Measurements from ENCODE around the gene MPO. TPM values are rescaled to one million over a fixed set of nuclear protein-coding genes. Genes with fewer than 3 reads are reported as not detected.

MPO gene
- total and polyA plus RNA-seq, 2 experiments from 2014 or later: not detected

- Histone ChIP-seq H3K79me2 (ENCODE audit: insufficient read depth) (no peaks in the 10 kb centered on the region), H2AFZ (no peak overlapping the region), H3K4me3 (no peak overlapping the region), H3K4me1 (ENCODE audit: insufficient read depth) (peaks cover 23% of the 10 kb centered on the region), H3K27ac (no peak overlapping the region), H3K9me3 (ENCODE audit: low read depth) (no peaks in the 10 kb centered on the region), H3F3A (ENCODE audit: insufficient read depth) (peaks cover 20% of the 10 kb centered on the region), H3K27me3 (replicated peaks; ENCODE audit: insufficient read depth) (no peaks in the 10 kb centered on the region), H4K20me1 (ENCODE audit: insufficient read depth) (no peaks in the 10 kb centered on the region), H3K9me2 (ENCODE audit: insufficient read depth) (no peaks in the 10 kb centered on the region), H3K9ac (no peak overlapping the region), H3K4me2 (ENCODE audit: unreplicated experiment) (no peak overlapping the region), H3K36me3 (ENCODE audit: low read depth) (no peaks in the 10 kb centered on the region)
- in situ Hi-C loops (cut with MboI): no loop called here
- DNase-seq: no peak
- no peak for TF ChIP-seq EZH2phosphoT487 (IDR thresholded peaks at IDR 0.05; ENCODE audit: insufficient read depth, low read depth)
- TF ChIP-seq EZH2 (IDR thresholded peaks at IDR 0.05; ENCODE audit: insufficient read depth, poor library complexity, severe bottlenecking): no peak
- WGBS, 2 experiments (ENCODE audit: low coverage in 1 of 2, low lambda C conversion rate in 2 of 2, missing lambda C conversion rate in 2 of 2): 88 to 91% methylated on average over 4 of the region's 4 CpGs
These were observed 50.9 kb downstream of the MPO start for GRCh38 chr17:58229881-58230280.

- TF ChIP-seq EZH2 (IDR thresholded peaks at IDR 0.05; ENCODE audit: insufficient read depth, poor library complexity, severe bottlenecking) (no peak), EZH2phosphoT487 (IDR thresholded peaks at IDR 0.05; ENCODE audit: insufficient read depth, low read depth) (no peak)
- 76 to 89% methylated on average over 1 of the region's 1 CpG for WGBS, 2 experiments (ENCODE audit: low coverage in 1 of 2, low lambda C conversion rate in 2 of 2, missing lambda C conversion rate in 2 of 2)
- in situ Hi-C loops (cut with MboI): no loop called here
These were observed 51.4 kb downstream of the MPO start for GRCh38 chr17:58229384-58229783.

GRCh38 chr17:58228679-58229078 is 52.1 kb downstream of the MPO start:
- Histone ChIP-seq H3K4me1 (ENCODE audit: insufficient read depth) (peaks cover 31% of the 10 kb centered on the region), H3K9me3 (ENCODE audit: low read depth) (no peaks in the 10 kb centered on the region), H3K36me3 (ENCODE audit: low read depth) (no peaks in the 10 kb centered on the region), H3K4me3 (no peak overlapping the region), H3K79me2 (ENCODE audit: insufficient read depth) (no peaks in the 10 kb centered on the region), H3K9me2 (ENCODE audit: insufficient read depth) (no peaks in the 10 kb centered on the region), H4K20me1 (ENCODE audit: insufficient read depth) (no peaks in the 10 kb centered on the region), H2AFZ (no peak overlapping the region), H3K27me3 (replicated peaks; ENCODE audit: insufficient read depth) (no peaks in the 10 kb centered on the region), H3K27ac (no peak overlapping the region), H3K4me2 (ENCODE audit: unreplicated experiment) (no peak overlapping the region), H3K9ac (no peak overlapping the region), H3F3A (ENCODE audit: insufficient read depth) (peaks cover 20% of the 10 kb centered on the region)
- 16 to 18% methylated on average over 3 of the region's 3 CpGs for WGBS, 2 experiments (ENCODE audit: low coverage in 1 of 2, low lambda C conversion rate in 2 of 2, missing lambda C conversion rate in 2 of 2)
- DNase-seq: no peak
- in situ Hi-C loops (cut with MboI): no loop called here
- TF ChIP-seq EZH2 (IDR thresholded peaks at IDR 0.05; ENCODE audit: insufficient read depth, poor library complexity, severe bottlenecking): no peak
- TF ChIP-seq EZH2phosphoT487 (IDR thresholded peaks at IDR 0.05; ENCODE audit: insufficient read depth, low read depth): no peak

More at GRCh38 chr17:58229384-58229783, 51.4 kb downstream of the MPO start:
- no peaks in the 10 kb centered on the region for H3K79me2 ChIP-seq (ENCODE audit: insufficient read depth)
- no peak overlapping the region for H2AFZ ChIP-seq
- no peak overlapping the region for H3K4me3 ChIP-seq
- no peak overlapping the region for H3K27ac ChIP-seq
- H3K4me1 ChIP-seq (ENCODE audit: insufficient read depth): peaks cover 26% of the 10 kb centered on the region
- H3K36me3 ChIP-seq (ENCODE audit: low read depth): no peaks in the 10 kb centered on the region
- H4K20me1 ChIP-seq (ENCODE audit: insufficient read depth): no peaks in the 10 kb centered on the region
- H3K9me3 ChIP-seq (ENCODE audit: low read depth): no peaks in the 10 kb centered on the region
- no peaks in the 10 kb centered on the region for H3K9me2 ChIP-seq (ENCODE audit: insufficient read depth)
- no peak for DNase-seq
- no peak overlapping the region for H3K4me2 ChIP-seq (ENCODE audit: unreplicated experiment)
- H3K27me3 ChIP-seq (replicated peaks; ENCODE audit: insufficient read depth): no peaks in the 10 kb centered on the region
- peaks cover 20% of the 10 kb centered on the region for H3F3A ChIP-seq (ENCODE audit: insufficient read depth)
- no peak overlapping the region for H3K9ac ChIP-seq

- peaks cover 20% of the 10 kb centered on the region for H3F3A ChIP-seq (ENCODE audit: insufficient read depth)
- H3K27ac ChIP-seq: no peak overlapping the region
- H3K9me3 ChIP-seq (ENCODE audit: low read depth): no peaks in the 10 kb centered on the region
- WGBS, 2 experiments (ENCODE audit: low coverage in 1 of 2, low lambda C conversion rate in 2 of 2, missing lambda C conversion rate in 2 of 2): 75 to 81% methylated on average over 3 of the region's 3 CpGs
- peaks cover 26% of the 10 kb centered on the region for H3K4me1 ChIP-seq (ENCODE audit: insufficient read depth)
- no peak for DNase-seq
- no peaks in the 10 kb centered on the region for H3K9me2 ChIP-seq (ENCODE audit: insufficient read depth)
- H3K79me2 ChIP-seq (ENCODE audit: insufficient read depth): no peaks in the 10 kb centered on the region
- H3K4me3 ChIP-seq: no peak overlapping the region
- in situ Hi-C loops (cut with MboI): no loop called here
- H4K20me1 ChIP-seq (ENCODE audit: insufficient read depth): no peaks in the 10 kb centered on the region
- no peaks in the 10 kb centered on the region for H3K27me3 ChIP-seq (replicated peaks; ENCODE audit: insufficient read depth)
- no peak overlapping the region for H3K4me2 ChIP-seq (ENCODE audit: unreplicated experiment)
- H3K9ac ChIP-seq: no peak overlapping the region
- TF ChIP-seq EZH2 (IDR thresholded peaks at IDR 0.05; ENCODE audit: insufficient read depth, poor library complexity, severe bottlenecking) (no peak), EZH2phosphoT487 (IDR thresholded peaks at IDR 0.05; ENCODE audit: insufficient read depth, low read depth) (no peak)
- no peak overlapping the region for H2AFZ ChIP-seq
- H3K36me3 ChIP-seq (ENCODE audit: low read depth): no peaks in the 10 kb centered on the region
These were observed 53.0 kb downstream of the MPO start for GRCh38 chr17:58227733-58228132.

GRCh38 chr17:58224315-58224714 is 56.4 kb downstream of the MPO start:
- H3K27me3 ChIP-seq (replicated peaks; ENCODE audit: insufficient read depth): no peaks in the 10 kb centered on the region
- in situ Hi-C loops (cut with MboI): no loop called here
- no peak overlapping the region for H3K9ac ChIP-seq
- H3K9me3 ChIP-seq (ENCODE audit: low read depth): no peaks in the 10 kb centered on the region
- H3K4me3 ChIP-seq: 0 out of 2 replicates have a peak overlapping the region, but pooled peaks have one; percentile 9
- no peaks in the 10 kb centered on the region for H4K20me1 ChIP-seq (ENCODE audit: insufficient read depth)
- TF ChIP-seq EZH2phosphoT487 (IDR thresholded peaks at IDR 0.05; ENCODE audit: insufficient read depth, low read depth) (no peak), EZH2 (IDR thresholded peaks at IDR 0.05; ENCODE audit: insufficient read depth, poor library complexity, severe bottlenecking) (no peak)
- H2AFZ ChIP-seq: no peak overlapping the region
- H3K36me3 ChIP-seq (ENCODE audit: low read depth): no peaks in the 10 kb centered on the region
- H3K4me2 ChIP-seq (ENCODE audit: unreplicated experiment): peak overlapping the region; percentile 38
- DNase-seq: peak; percentile 71
- H3F3A ChIP-seq (ENCODE audit: insufficient read depth): peaks cover 4% of the 10 kb centered on the region; the same call in 1 of the 2 replicates
- H3K27ac ChIP-seq: peak overlapping the region; percentile 18; the same call in 1 of the 2 replicates
- peaks cover 17% of the 10 kb centered on the region for H3K4me1 ChIP-seq (ENCODE audit: insufficient read depth)
- 38 to 40% methylated on average over 1 of the region's 1 CpG for WGBS, 2 experiments (ENCODE audit: low coverage in 1 of 2, low lambda C conversion rate in 2 of 2, missing lambda C conversion rate in 2 of 2)
- H3K9me2 ChIP-seq (ENCODE audit: insufficient read depth): no peaks in the 10 kb centered on the region
- H3K79me2 ChIP-seq (ENCODE audit: insufficient read depth): no peaks in the 10 kb centered on the region

Other genes with a start within 250 kb of the MPO start
- 9.9 and 11.3 TPM in 2 replicates for gene DYNLL2, start 197.5 kb downstream of the MPO start, total RNA-seq (2014; rRNA removed; shearing (Covaris generic))
- 1.0 and 1.5 TPM in 2 replicates for gene DYNLL2, start 197.5 kb downstream of the MPO start, polyA plus RNA-seq (2016; fragmentation: Nextera tagmentation; extraction: Ambion mirVana)
- not detected in 2 replicates for gene OR4D1, start 132.6 kb downstream of the MPO start, total RNA-seq (2014; rRNA removed; shearing (Covaris generic))
- gene OR4D1, start 132.6 kb downstream of the MPO start, polyA plus RNA-seq (2016; fragmentation: Nextera tagmentation; extraction: Ambion mirVana): not detected in 2 replicates
- not detected in 2 replicates for gene OR4D2, start 114.0 kb downstream of the MPO start, total RNA-seq (2014; rRNA removed; shearing (Covaris generic))
- gene OR4D2, start 114.0 kb downstream of the MPO start, polyA plus RNA-seq (2016; fragmentation: Nextera tagmentation; extraction: Ambion mirVana): not detected in 2 replicates
- gene EPX, start 88.2 kb downstream of the MPO start, total RNA-seq (2014; rRNA removed; shearing (Covaris generic)): not detected in 2 replicates
- not detected in 2 replicates for gene EPX, start 88.2 kb downstream of the MPO start, polyA plus RNA-seq (2016; fragmentation: Nextera tagmentation; extraction: Ambion mirVana)
- gene MKS1, start 61.7 kb downstream of the MPO start, total RNA-seq (2014; rRNA removed; shearing (Covaris generic)): 10.2 and 15.3 TPM in 2 replicates
- 14.1 and 15.7 TPM in 2 replicates for gene MKS1, start 61.7 kb downstream of the MPO start, polyA plus RNA-seq (2016; fragmentation: Nextera tagmentation; extraction: Ambion mirVana)
- gene LPO, start 42.4 kb downstream of the MPO start, total RNA-seq (2014; rRNA removed; shearing (Covaris generic)): not detected in 2 replicates
- 0.11 TPM in 1 of 2 replicates, not detected in the other for gene LPO, start 42.4 kb downstream of the MPO start, polyA plus RNA-seq (2016; fragmentation: Nextera tagmentation; extraction: Ambion mirVana)
- gene TSPOAP1, start 47.9 kb upstream of the MPO start, total RNA-seq (2014; rRNA removed; shearing (Covaris generic)): under 0.01 and 0.76 TPM in 2 replicates
- gene TSPOAP1, start 47.9 kb upstream of the MPO start, polyA plus RNA-seq (2016; fragmentation: Nextera tagmentation; extraction: Ambion mirVana): 0.63 and 1.0 TPM in 2 replicates
- 48.7 and 57.1 TPM in 2 replicates for gene SUPT4H1, start 71.3 kb upstream of the MPO start, total RNA-seq (2014; rRNA removed; shearing (Covaris generic))
- 88.7 and 92.1 TPM in 2 replicates for gene SUPT4H1, start 71.3 kb upstream of the MPO start, polyA plus RNA-seq (2016; fragmentation: Nextera tagmentation; extraction: Ambion mirVana)
- gene RNF43, start 136.6 kb upstream of the MPO start, total RNA-seq (2014; rRNA removed; shearing (Covaris generic)): under 0.01 TPM in 1 of 2 replicates, not detected in the other
- gene RNF43, start 136.6 kb upstream of the MPO start, polyA plus RNA-seq (2016; fragmentation: Nextera tagmentation; extraction: Ambion mirVana): 0.23 TPM in 1 of 2 replicates, not detected in the other
- gene HSF5, start 207.5 kb upstream of the MPO start, total RNA-seq (2014; rRNA removed; shearing (Covaris generic)): not detected in 2 replicates
- not detected in 2 replicates for gene HSF5, start 207.5 kb upstream of the MPO start, polyA plus RNA-seq (2016; fragmentation: Nextera tagmentation; extraction: Ambion mirVana)
- gene MTMR4, start 233.7 kb upstream of the MPO start, total RNA-seq (2014; rRNA removed; shearing (Covaris generic)): 19.6 and 20.4 TPM in 2 replicates
- gene MTMR4, start 233.7 kb upstream of the MPO start, polyA plus RNA-seq (2016; fragmentation: Nextera tagmentation; extraction: Ambion mirVana): 8.0 and 8.2 TPM in 2 replicates

Data from GM23248 (cell line).